Lower lobe of right lung (tissue), 2 donors: Measurements from ENCODE around the gene L3MBTL2. TPM values are rescaled to one million over a fixed set of nuclear protein-coding genes. Genes with fewer than 3 reads are reported as not detected.
"Not testable (repeated sequence)": the region's sequence is repeated elsewhere in the genome, so short reads cannot be mapped to it uniquely, and the experiment has no call there.

Experiments used
- ATAC-seq, 2 donors: fragments of 200-7000 bp; cut with Tn5 transposase; one replicate each; pipeline ENCODE4 v1.9.1; 2020 to 2022; ENCODE audit warnings: mild to moderate bottlenecking in 2 of 2, moderate library complexity in 2 of 2
- DNase-seq: peaks from one replicate; pipeline ENCODE4 v3.0.0-alpha.2; 2020
- H3K27ac ChIP-seq: fragments of 200-600 bp; one replicate; pipeline ENCODE4 v1.8.0; 2022
- H3K27me3 ChIP-seq: fragments of 200-600 bp; one replicate; pipeline ENCODE4 v1.8.0; 2022; ENCODE audit warnings: low read depth
- H3K36me3 ChIP-seq: fragments of 200-600 bp; one replicate; pipeline ENCODE4 v1.8.0; 2022; ENCODE audit warnings: mild to moderate bottlenecking
- H3K4me1 ChIP-seq: fragments of 200-600 bp; one replicate; pipeline ENCODE4 v1.8.0; 2022
- H3K4me3 ChIP-seq: fragments of 200-600 bp; one replicate; pipeline ENCODE4 v1.8.0; 2022; ENCODE audit warnings: mild to moderate bottlenecking
- H3K9me3 ChIP-seq: fragments of 200-600 bp; one replicate; pipeline ENCODE4 v1.8.0; 2022
- intact Hi-C: fragments of 100-400 bp; cut with DNase I; formaldehyde crosslinking; loops from one replicate; pipeline ENCODE4 v1.11.0; 2022
- total RNA-seq: library from RNA; stranded (reverse); fragmentation: NEBNext Ultra II Directional; extraction: Animal tissue kit (Norgen Biotek cat#: 25700); gene quantifications from one replicate; pipeline ENCODE4 v1.2.1, GENCODE V29; 2021
- TF ChIP-seq, protein P1 (sequence below): fragments of 200-600 bp; IDR thresholded peaks from one replicate; pipeline ENCODE4 v1.8.0; 2022; ENCODE audit warnings: antibody characterized with exemption, mild to moderate bottlenecking
- donor health status: DM: no; HTN: yes; CAD: no; lungs with severe emphysema.

L3MBTL2 gene
- total RNA-seq, 1 donor from 2014 or later = 22.8 TPM

DNA sequence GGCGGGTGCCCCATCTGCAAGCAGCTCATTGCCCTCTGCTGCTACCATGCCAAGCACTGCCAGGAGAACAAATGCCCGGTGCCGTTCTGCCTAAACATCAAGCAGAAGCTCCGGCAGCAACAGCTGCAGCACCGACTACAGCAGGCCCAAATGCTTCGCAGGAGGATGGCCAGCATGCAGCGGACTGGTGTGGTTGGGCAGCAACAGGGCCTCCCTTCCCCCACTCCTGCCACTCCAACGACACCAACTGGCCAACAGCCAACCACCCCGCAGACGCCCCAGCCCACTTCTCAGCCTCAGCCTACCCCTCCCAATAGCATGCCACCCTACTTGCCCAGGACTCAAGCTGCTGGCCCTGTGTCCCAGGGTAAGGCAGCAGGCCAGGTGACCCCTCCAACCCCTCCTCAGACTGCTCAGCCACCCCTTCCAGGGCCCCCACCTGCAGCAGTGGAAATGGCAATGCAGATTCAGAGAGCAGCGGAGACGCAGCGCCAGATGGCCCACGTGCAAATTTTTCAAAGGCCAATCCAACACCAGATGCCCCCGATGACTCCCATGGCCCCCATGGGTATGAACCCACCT, 28.0 kb upstream of the L3MBTL2 start:
- ATAC-seq = no peak
- TF ChIP-seq, protein P1, sequence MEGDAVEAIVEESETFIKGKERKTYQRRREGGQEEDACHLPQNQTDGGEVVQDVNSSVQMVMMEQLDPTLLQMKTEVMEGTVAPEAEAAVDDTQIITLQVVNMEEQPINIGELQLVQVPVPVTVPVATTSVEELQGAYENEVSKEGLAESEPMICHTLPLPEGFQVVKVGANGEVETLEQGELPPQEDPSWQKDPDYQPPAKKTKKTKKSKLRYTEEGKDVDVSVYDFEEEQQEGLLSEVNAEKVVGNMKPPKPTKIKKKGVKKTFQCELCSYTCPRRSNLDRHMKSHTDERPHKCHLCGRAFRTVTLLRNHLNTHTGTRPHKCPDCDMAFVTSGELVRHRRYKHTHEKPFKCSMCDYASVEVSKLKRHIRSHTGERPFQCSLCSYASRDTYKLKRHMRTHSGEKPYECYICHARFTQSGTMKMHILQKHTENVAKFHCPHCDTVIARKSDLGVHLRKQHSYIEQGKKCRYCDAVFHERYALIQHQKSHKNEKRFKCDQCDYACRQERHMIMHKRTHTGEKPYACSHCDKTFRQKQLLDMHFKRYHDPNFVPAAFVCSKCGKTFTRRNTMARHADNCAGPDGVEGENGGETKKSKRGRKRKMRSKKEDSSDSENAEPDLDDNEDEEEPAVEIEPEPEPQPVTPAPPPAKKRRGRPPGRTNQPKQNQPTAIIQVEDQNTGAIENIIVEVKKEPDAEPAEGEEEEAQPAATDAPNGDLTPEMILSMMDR = no peak
- Histone ChIP-seq H3K27me3 (no peaks in the 10 kb centered on the region), H3K36me3 (peaks cover 80% of the 10 kb centered on the region), H3K9me3 (no peaks in the 10 kb centered on the region), H3K27ac (no peak overlapping the region), H3K4me1 (peaks cover 10% of the 10 kb centered on the region), H3K4me3 (no peak overlapping the region)
- no peak for DNase-seq
- intact Hi-C loops = no loop called here

DNA sequence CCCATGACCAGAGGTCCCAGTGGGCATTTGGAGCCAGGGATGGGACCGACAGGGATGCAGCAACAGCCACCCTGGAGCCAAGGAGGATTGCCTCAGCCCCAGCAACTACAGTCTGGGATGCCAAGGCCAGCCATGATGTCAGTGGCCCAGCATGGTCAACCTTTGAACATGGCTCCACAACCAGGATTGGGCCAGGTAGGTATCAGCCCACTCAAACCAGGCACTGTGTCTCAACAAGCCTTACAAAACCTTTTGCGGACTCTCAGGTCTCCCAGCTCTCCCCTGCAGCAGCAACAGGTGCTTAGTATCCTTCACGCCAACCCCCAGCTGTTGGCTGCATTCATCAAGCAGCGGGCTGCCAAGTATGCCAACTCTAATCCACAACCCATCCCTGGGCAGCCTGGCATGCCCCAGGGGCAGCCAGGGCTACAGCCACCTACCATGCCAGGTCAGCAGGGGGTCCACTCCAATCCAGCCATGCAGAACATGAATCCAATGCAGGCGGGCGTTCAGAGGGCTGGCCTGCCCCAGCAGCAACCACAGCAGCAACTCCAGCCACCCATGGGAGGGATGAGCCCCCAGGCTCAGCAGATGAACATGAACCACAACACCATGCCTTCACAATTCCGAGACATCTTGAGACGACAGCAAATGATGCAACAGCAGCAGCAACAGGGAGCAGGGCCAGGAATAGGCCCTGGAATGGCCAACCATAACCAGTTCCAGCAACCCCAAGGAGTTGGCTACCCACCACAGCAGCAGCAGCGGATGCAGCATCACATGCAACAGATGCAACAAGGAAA, 27.3 kb upstream of the L3MBTL2 start:
- peaks cover 73% of the 10 kb centered on the region for H3K36me3 ChIP-seq
- no peak overlapping the region for H3K27ac ChIP-seq
- no peaks in the 10 kb centered on the region for H3K27me3 ChIP-seq
- H3K4me1 ChIP-seq = peaks cover 11% of the 10 kb centered on the region
- intact Hi-C loops = no loop called here
- ATAC-seq = peak in 1 of 2 donors; percentile 8
- no peak for DNase-seq
- TF ChIP-seq, protein P1 = no peak
- no peaks in the 10 kb centered on the region for H3K9me3 ChIP-seq
- H3K4me3 ChIP-seq = no peak overlapping the region

DNA sequence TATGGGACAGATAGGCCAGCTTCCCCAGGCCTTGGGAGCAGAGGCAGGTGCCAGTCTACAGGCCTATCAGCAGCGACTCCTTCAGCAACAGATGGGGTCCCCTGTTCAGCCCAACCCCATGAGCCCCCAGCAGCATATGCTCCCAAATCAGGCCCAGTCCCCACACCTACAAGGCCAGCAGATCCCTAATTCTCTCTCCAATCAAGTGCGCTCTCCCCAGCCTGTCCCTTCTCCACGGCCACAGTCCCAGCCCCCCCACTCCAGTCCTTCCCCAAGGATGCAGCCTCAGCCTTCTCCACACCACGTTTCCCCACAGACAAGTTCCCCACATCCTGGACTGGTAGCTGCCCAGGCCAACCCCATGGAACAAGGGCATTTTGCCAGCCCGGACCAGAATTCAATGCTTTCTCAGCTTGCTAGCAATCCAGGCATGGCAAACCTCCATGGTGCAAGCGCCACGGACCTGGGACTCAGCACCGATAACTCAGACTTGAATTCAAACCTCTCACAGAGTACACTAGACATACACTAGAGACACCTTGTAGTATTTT, 26.6 kb upstream of the L3MBTL2 start:
- no peak overlapping the region for H3K4me3 ChIP-seq
- no peaks in the 10 kb centered on the region for H3K27me3 ChIP-seq
- TF ChIP-seq, protein P1 = no peak
- intact Hi-C loops = no loop called here
- no peaks in the 10 kb centered on the region for H3K9me3 ChIP-seq
- no peak for DNase-seq
- no peak overlapping the region for H3K27ac ChIP-seq
- H3K4me1 ChIP-seq = peaks cover 11% of the 10 kb centered on the region
- ATAC-seq = no peak
- H3K36me3 ChIP-seq = peaks cover 66% of the 10 kb centered on the region

DNA sequence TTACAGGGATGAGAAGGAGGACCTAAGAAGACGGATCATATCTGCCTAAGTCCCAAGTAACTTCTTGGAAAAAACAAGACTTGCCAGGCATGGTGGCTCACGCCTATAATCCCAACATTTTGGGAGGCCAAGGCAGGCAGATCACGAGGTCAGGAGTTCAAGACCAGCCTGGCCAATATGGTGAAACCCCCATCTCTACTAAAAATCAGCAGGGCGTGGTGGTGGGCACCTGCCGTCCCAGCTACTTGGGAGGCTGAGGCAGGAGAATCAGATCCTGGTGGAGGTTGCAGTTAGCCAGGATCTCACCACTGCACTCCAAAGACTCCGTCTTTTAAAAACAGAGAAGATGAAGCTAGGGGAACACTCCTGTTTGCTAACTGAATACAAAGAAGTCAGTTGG, 24.8 kb upstream of the L3MBTL2 start:
- H3K27ac ChIP-seq, H3K4me3 ChIP-seq, DNase-seq, H3K9me3 ChIP-seq, intact Hi-C loops, ATAC-seq, H3K27me3 ChIP-seq: not testable (repeated sequence)
- Histone ChIP-seq H3K36me3 (peaks cover 48% of the 10 kb centered on the region), H3K4me1 (peaks cover 11% of the 10 kb centered on the region)

DNA sequence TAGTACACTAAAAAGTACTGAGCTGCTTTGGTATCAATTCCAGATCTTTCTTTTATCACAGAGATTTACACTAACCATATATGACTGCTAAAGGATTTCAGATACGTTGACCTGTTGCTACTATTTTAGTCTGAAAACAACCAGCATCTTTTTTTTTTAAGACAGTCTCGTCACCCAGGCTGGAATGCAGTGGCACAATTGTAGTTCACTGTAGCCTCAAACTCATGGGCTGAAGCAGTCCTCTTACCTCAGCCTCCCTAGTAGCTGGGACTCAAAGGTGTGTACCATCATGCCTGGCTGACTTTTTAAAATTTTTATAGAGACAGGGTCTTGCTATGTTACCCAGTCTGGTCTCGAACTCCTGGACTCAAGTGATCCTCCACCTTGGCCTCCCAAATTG, 24.2 kb upstream of the L3MBTL2 start:
- TF ChIP-seq, protein P1 = no peak

More for the DNA sequence above, 24.2 kb upstream of the L3MBTL2 start:
- ATAC-seq = no peak
- Histone ChIP-seq H3K36me3 (peaks cover 42% of the 10 kb centered on the region), H3K27me3 (no peaks in the 10 kb centered on the region), H3K4me1 (peaks cover 11% of the 10 kb centered on the region), H3K27ac (no peak overlapping the region), H3K4me3 (no peak overlapping the region), H3K9me3 (no peaks in the 10 kb centered on the region)
- no peak for DNase-seq
- intact Hi-C loops = no loop called here
